ENCODE measurements around the gene SMARCE1.

GRCh38 chr17:40577611-40578065, 70.0 kb downstream of the SMARCE1 start:
- TF ChIP-seq TAF1 (IDR thresholded peaks at IDR 0.05; ENCODE audit: borderline replicate concordance, insufficient read depth, low read length) (no peak), POLR2AphosphoS5 (IDR thresholded peaks at IDR 0.05; ENCODE audit: low read depth, low read length) (no peak)

Data from PFSK-1 (cell line).